Gastrocnemius medialis (tissue), 4 donors: ENCODE measurements around the gene HMCN1. TPM values are rescaled to one million over a fixed set of nuclear protein-coding genes. Genes with fewer than 3 reads are reported as not detected.

Source experiments
- ATAC-seq, 2 donors: fragments of 150-250 bp; one replicate each; pipeline ENCODE4 v1.9.1; 2016
- DNase-seq, 2 donors: peaks; one replicate each; pipeline ENCODE4 v3.0.0-alpha.2; 2019
- H3K27ac ChIP-seq, 4 donors: fragments of 200-600 bp; sonication (generic); 1 replicate in 1 of 4; 2 replicates in 3 of 4; pipeline ENCODE4 v1.5.1; 2016 to 2018; ENCODE audit warnings: mild to moderate bottlenecking in 2 of 4, moderate library complexity in 1 of 4
- H3K27me3 ChIP-seq, 3 donors: fragments of 200-600 bp; sonication (generic) in 2 of 3; 1 replicate in 1 of 3; 2 replicates in 2 of 3; pipeline versions ENCODE4 v1.5.1 to v1.6.0; 2016 to 2019; ENCODE audit warnings: mild to moderate bottlenecking in 1 of 3, moderate library complexity in 1 of 3
- H3K36me3 ChIP-seq, 2 donors: fragments of 200-600 bp; sonication (generic) in 1 of 2; one replicate each; pipeline ENCODE4 v1.5.1; 2017 to 2018
- H3K4me1 ChIP-seq, 2 donors: fragments of 200-600 bp; sonication (generic) in 1 of 2; one replicate each; pipeline ENCODE4 v1.5.1; 2016 to 2017; ENCODE audit warnings: mild to moderate bottlenecking in 2 of 2
- H3K4me3 ChIP-seq, 4 donors: fragments of 200-600 bp; sonication (generic) in 3 of 4; 1 replicate in 1 of 4; 2 replicates in 3 of 4; pipeline ENCODE4 v1.5.1; 2016 to 2019; ENCODE audit warnings: mild to moderate bottlenecking in 2 of 4
- H3K9me3 ChIP-seq, 3 donors: fragments of 200-600 bp; sonication (generic) in 2 of 3; 1 replicate in 1 of 3; 2 replicates in 2 of 3; pipeline ENCODE4 v1.5.1; 2016 to 2019
- POLR2A ChIP-seq, 2 donors: fragments of 450-650 bp; IDR thresholded peaks; one replicate each; pipeline ENCODE4 v1.6.1; 2017; ENCODE audit warnings: antibody characterized with exemption in 2 of 2, mild to moderate bottlenecking in 2 of 2, moderate library complexity in 2 of 2
- in situ Hi-C, 4 donors: fragments of 200-750 bp; cut with MboI; loops; one replicate each; pipeline versions ENCODE4 v1.15.0 to v1.8.0; 2017; ENCODE audit warnings: low sequenced_read_pairs in 4 of 4
- intact Hi-C: fragments of 100-400 bp; cut with DNase I; formaldehyde crosslinking; loops from one replicate; pipeline ENCODE4 v1.15.1; 2023; ENCODE audit warnings: low total_unique reads
- total RNA-seq, 4 donors: library from RNA; depleted of rRNA; stranded (reverse); fragments of >200 nt; gene quantifications; one replicate each; pipeline versions ENCODE4 v1.1.0 to v1.2.3, GENCODE V29; 2016
- TF ChIP-seq, protein P1 (sequence below), 5 experiments: fragments of 450-650 bp in 3 of 5; fragments of 200-600 bp in 2 of 5; sonication (generic) in 2 of 5; IDR thresholded peaks in 4 of 5; conservative IDR thresholded peaks in 1 of 5; 1 replicate in 4 of 5; 2 replicates in 1 of 5; pipeline ENCODE4 v1.5.1; 2016 to 2019; ENCODE audit warnings: antibody characterized with exemption in 5 of 5, mild to moderate bottlenecking in 3 of 5, moderate library complexity in 3 of 5

Gene HMCN1
- total RNA-seq, 4 donors from 2014 or later = 2.6 to 7.5 (median 5.1) TPM

DNA sequence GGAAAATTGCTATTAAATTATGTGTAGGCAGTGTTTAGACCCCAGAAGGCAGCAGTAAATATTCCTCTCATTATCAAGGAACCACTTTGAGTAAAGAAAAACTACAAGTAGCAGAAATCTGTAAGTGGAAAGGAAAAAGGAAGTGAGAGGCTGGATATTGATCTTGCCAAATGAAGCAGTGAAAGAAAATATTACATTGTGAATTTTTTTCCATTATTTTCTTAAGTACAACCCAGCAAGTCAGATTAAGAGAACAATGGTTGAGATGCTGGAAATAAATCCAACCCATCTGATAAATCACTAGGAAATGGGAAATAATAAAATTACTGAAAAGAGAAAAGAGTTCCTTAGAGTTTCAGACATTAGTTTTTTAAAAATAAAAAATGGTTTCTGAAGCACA is 106.7 kb downstream of the HMCN1 start:
- DNase-seq (no peak), ATAC-seq (no peak)
- no peaks in the 10 kb centered on the region for H3K36me3 ChIP-seq
- no peaks in the 10 kb centered on the region for H3K4me1 ChIP-seq
- intact Hi-C loops = no loop called here
- no peak overlapping the region for H3K4me3 ChIP-seq
- no peak overlapping the region for H3K27ac ChIP-seq
- H3K27me3 ChIP-seq = no peaks in the 10 kb centered on the region
- in situ Hi-C loops = no loop called here
- no peak for TF ChIP-seq POLR2A (IDR thresholded peaks at IDR 0.05)
- TF ChIP-seq, protein P1, sequence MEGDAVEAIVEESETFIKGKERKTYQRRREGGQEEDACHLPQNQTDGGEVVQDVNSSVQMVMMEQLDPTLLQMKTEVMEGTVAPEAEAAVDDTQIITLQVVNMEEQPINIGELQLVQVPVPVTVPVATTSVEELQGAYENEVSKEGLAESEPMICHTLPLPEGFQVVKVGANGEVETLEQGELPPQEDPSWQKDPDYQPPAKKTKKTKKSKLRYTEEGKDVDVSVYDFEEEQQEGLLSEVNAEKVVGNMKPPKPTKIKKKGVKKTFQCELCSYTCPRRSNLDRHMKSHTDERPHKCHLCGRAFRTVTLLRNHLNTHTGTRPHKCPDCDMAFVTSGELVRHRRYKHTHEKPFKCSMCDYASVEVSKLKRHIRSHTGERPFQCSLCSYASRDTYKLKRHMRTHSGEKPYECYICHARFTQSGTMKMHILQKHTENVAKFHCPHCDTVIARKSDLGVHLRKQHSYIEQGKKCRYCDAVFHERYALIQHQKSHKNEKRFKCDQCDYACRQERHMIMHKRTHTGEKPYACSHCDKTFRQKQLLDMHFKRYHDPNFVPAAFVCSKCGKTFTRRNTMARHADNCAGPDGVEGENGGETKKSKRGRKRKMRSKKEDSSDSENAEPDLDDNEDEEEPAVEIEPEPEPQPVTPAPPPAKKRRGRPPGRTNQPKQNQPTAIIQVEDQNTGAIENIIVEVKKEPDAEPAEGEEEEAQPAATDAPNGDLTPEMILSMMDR (IDR thresholded peaks at IDR 0.05 in 4 of 5, conservative IDR thresholded peaks at IDR 0.05 in 1 of 5) = no peak
- H3K9me3 ChIP-seq = no peaks in the 10 kb centered on the region

DNA sequence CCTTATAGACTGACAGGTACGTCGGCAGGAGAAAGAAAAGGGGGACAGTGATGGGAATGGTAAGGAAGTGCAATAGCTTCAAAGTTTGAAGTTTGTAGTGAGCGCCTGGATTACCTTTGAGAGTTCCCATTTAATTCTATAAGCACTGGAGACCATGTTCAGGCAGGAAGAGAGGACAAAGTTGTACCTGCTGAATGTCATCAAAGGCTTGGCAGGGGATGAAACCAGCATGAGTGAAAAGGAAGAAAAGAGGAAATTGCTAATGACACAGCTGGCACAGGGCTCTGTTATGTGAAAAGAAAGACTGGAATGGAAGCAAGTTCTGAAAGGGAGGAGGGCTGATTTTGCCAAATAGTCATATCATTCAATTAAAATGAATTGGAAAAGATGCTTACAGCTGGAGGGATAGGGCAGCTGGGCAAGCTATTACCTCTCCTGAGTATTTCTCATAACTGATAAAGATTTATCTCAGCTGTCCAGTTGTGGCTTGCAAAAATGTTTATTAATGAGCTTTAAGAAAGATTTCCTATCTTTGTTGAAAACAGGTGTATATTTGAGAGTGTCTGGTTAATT is 109.2 kb downstream of the HMCN1 start:
- in situ Hi-C loops = no loop called here
- H3K27me3 ChIP-seq = no peaks in the 10 kb centered on the region
- no peak for DNase-seq
- H3K36me3 ChIP-seq = no peaks in the 10 kb centered on the region
- no peaks in the 10 kb centered on the region for H3K9me3 ChIP-seq
- H3K4me3 ChIP-seq = no peak overlapping the region
- H3K27ac ChIP-seq = no peak overlapping the region
- no peak for TF ChIP-seq POLR2A (IDR thresholded peaks at IDR 0.05)
- TF ChIP-seq, protein P1 (IDR thresholded peaks at IDR 0.05 in 4 of 5, conservative IDR thresholded peaks at IDR 0.05 in 1 of 5) = no peak
- no peaks in the 10 kb centered on the region for H3K4me1 ChIP-seq
- no peak for ATAC-seq
- intact Hi-C loops = no loop called here

DNA sequence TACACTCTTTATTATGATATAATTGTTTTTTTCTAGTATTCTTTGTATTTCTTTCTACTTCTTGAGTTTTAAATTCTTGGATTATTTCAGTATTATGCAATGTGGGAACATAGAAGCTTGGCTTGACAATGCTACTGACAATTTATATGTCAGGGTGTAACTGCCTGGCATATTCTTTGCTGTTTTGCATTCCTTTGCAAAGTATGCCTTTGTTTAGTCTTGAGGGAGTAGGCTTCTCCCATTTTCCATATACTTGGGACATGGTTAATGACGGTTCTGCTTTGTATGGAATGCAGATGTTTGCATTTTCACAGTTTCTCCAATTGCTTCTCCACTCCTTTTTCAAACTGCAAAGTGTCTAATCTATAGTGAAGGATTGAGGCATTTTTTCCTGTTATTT is 109.8 kb downstream of the HMCN1 start:
- no peak for DNase-seq
- Histone ChIP-seq H3K4me1 (no peaks in the 10 kb centered on the region), H3K27ac (no peak overlapping the region), H3K36me3 (no peaks in the 10 kb centered on the region), H3K4me3 (no peak overlapping the region), H3K27me3 (no peaks in the 10 kb centered on the region), H3K9me3 (no peaks in the 10 kb centered on the region)
- no peak for ATAC-seq
- in situ Hi-C loops (no loop called here), intact Hi-C loops (no loop called here)
- TF ChIP-seq, protein P1 (IDR thresholded peaks at IDR 0.05 in 4 of 5, conservative IDR thresholded peaks at IDR 0.05 in 1 of 5) = no peak
- TF ChIP-seq POLR2A (IDR thresholded peaks at IDR 0.05) = no peak

DNA sequence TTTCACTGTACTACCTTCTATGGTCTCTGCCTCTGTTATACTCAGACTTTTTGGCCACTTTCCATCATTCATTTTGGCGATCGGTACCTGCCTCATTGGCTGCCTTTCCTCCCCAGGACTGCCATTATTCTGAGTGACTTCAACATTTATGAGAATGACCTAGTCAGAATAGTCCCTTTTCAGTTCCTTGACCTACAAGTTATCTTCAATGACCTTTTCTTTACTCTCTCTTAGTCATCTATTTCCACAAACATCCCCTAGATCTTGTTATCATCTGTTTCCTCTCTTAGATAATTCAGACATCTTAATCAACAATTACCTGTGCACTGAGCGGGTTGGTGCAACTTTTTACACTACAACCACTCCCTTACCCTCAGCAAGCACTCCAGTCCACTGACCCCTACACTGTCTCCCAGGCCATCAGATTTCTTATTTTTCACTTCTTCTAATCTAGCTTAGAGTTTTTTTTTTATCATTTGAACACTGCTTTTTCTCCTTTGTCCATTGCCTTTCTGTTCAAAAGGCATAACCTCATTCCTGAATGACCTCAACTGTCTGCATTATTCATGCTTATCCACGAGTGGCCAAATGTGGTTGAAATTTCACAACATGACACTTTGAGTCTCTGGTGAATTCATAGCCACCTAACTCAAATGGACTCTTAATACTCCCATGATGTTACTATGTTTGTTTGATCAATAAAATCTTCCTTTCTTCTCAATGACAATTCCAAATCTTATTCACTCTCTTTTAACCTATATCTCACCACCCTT is 112.7 kb downstream of the HMCN1 start:
- Histone ChIP-seq H3K4me1 (no peaks in the 10 kb centered on the region), H3K27me3 (no peaks in the 10 kb centered on the region), H3K27ac (no peak overlapping the region), H3K4me3 (no peak overlapping the region), H3K36me3 (no peaks in the 10 kb centered on the region), H3K9me3 (no peaks in the 10 kb centered on the region)
- peak in 1 of 2 donors; percentile 33 for ATAC-seq
- intact Hi-C loops (no loop called here), in situ Hi-C loops (no loop called here)
- TF ChIP-seq POLR2A (IDR thresholded peaks at IDR 0.05) = no peak
- TF ChIP-seq, protein P1 (IDR thresholded peaks at IDR 0.05 in 4 of 5, conservative IDR thresholded peaks at IDR 0.05 in 1 of 5) = no peak
- DNase-seq = no peak
